Activated CD4-positive, alpha-beta T cell treated with anti-CD3 and anti-CD28 coated beads, Interleukin-2, Interleukin-4, amounts not matched to agents 100 ng/mL and 50 ng/mL, durations not matched to agents 16 hours and 8 hours (primary cell): ENCODE data around the gene RPGRIP1.
A peak's percentile ranks its signal among the peaks of the same experiment; 100 is the strongest.
"Not testable (repeated sequence)": the region's sequence is repeated elsewhere in the genome, so short reads cannot be mapped to it uniquely, and the experiment has no call there.

ENCODE experiments used
- DNase-seq: peaks from one replicate; pipeline ENCODE4 v3.0.0-alpha.2; 2020; ENCODE audit warnings: low spot score

Gene RPGRIP1

GRCh38 chr14:21302013-21302835 is 22.3 kb downstream of the RPGRIP1 start:
- no peak for DNase-seq

- not testable (repeated sequence) for DNase-seq
Observed at GRCh38 chr14:21302836-21303140, 22.9 kb downstream of the RPGRIP1 start.

GRCh38 chr14:21307637-21308036 is 27.8 kb downstream of the RPGRIP1 start:
- no peak for DNase-seq

- DNase-seq, result no peak
Observed at GRCh38 chr14:21308132-21308478, 28.2 kb downstream of the RPGRIP1 start.

GRCh38 chr14:21308479-21309237 is 28.8 kb downstream of the RPGRIP1 start:
- DNase-seq, result peak; percentile 86

GRCh38 chr14:21309238-21309636 is 29.4 kb downstream of the RPGRIP1 start:
- no peak for DNase-seq

- no peak for DNase-seq
Observed at GRCh38 chr14:21309956-21310355, 30.1 kb downstream of the RPGRIP1 start.

- DNase-seq, result no peak
Observed at GRCh38 chr14:21311614-21312013, 31.7 kb downstream of the RPGRIP1 start.

- no peak for DNase-seq
Observed at GRCh38 chr14:21313512-21313911, 33.6 kb downstream of the RPGRIP1 start.

GRCh38 chr14:21317398-21317797 is 37.5 kb downstream of the RPGRIP1 start:
- DNase-seq, result no peak

- no peak for DNase-seq
Observed at GRCh38 chr14:21320913-21321312, 41.0 kb downstream of the RPGRIP1 start.

GRCh38 chr14:21322716-21323115 is 42.8 kb downstream of the RPGRIP1 start:
- DNase-seq, result no peak

GRCh38 chr14:21326972-21327371 is 47.1 kb downstream of the RPGRIP1 start:
- no peak for DNase-seq
